Jurkat, Clone E6-1 (cell line): ENCODE results near the gene KATNAL2.
A peak's percentile ranks its signal among the peaks of the same experiment; 100 is the strongest.
"Not testable (repeated sequence)": the region's sequence is repeated elsewhere in the genome, so short reads cannot be mapped to it uniquely, and the experiment has no call there.

Source experiments
- DNase-seq: peaks from one replicate; pipeline ENCODE4 v3.0.0-alpha.2; 2011; ENCODE audit warnings: low read depth, low spot score
- H3K4me3 ChIP-seq: 2 replicates; pipeline ENCODE4 v1.5.1; 2011; ENCODE audit warnings: mild to moderate bottlenecking, low read length, control low read depth, moderate library complexity

KATNAL2 gene

GRCh38 chr18:46917803-46918600 is 600 bp downstream of the KATNAL2 start:
- peak overlapping the region; percentile 69 for H3K4me3 ChIP-seq
- DNase-seq, result no peak

GRCh38 chr18:46920067-46920466 is 2.7 kb downstream of the KATNAL2 start:
- no peak overlapping the region for H3K4me3 ChIP-seq
- DNase-seq, result no peak

- no peak overlapping the region for H3K4me3 ChIP-seq
- DNase-seq, result no peak
Observed at GRCh38 chr18:46920653-46921052, 3.3 kb downstream of the KATNAL2 start.

- DNase-seq, result no peak
- no peak overlapping the region for H3K4me3 ChIP-seq
Observed at GRCh38 chr18:46939337-46939963, 22.0 kb downstream of the KATNAL2 start.

GRCh38 chr18:46939998-46940571 is 22.7 kb downstream of the KATNAL2 start:
- no peak overlapping the region for H3K4me3 ChIP-seq
- DNase-seq, result no peak

GRCh38 chr18:46942646-46943045 is 25.2 kb downstream of the KATNAL2 start:
- DNase-seq, result no peak
- H3K4me3 ChIP-seq, result no peak overlapping the region

GRCh38 chr18:46946656-46947282 is 29.4 kb downstream of the KATNAL2 start:
- H3K4me3 ChIP-seq, result peak overlapping the region; percentile 84
- DNase-seq, result peak; percentile 68

GRCh38 chr18:46950064-46950656 is 32.8 kb downstream of the KATNAL2 start:
- no peak overlapping the region for H3K4me3 ChIP-seq
- peak; percentile 11 for DNase-seq

- no peak overlapping the region for H3K4me3 ChIP-seq
- DNase-seq, result no peak
Observed at GRCh38 chr18:46953195-46953594, 35.8 kb downstream of the KATNAL2 start.

GRCh38 chr18:46958209-46958608 is 40.8 kb downstream of the KATNAL2 start:
- DNase-seq, result no peak
- no peak overlapping the region for H3K4me3 ChIP-seq

- not testable (repeated sequence) for H3K4me3 ChIP-seq, DNase-seq
Observed at GRCh38 chr18:46963656-46964578, 46.5 kb downstream of the KATNAL2 start.

- not testable (repeated sequence) for DNase-seq, H3K4me3 ChIP-seq
Observed at GRCh38 chr18:46964579-46965293, 47.3 kb downstream of the KATNAL2 start.

GRCh38 chr18:46966266-46966665 is 48.9 kb downstream of the KATNAL2 start:
- not testable (repeated sequence) for DNase-seq, H3K4me3 ChIP-seq

- H3K4me3 ChIP-seq, DNase-seq: not testable (repeated sequence)
Observed at GRCh38 chr18:46969551-46969950, 52.1 kb downstream of the KATNAL2 start.

- not testable (repeated sequence) for H3K4me3 ChIP-seq, DNase-seq
Observed at GRCh38 chr18:47019870-47020269, 102.5 kb downstream of the KATNAL2 start.

GRCh38 chr18:47020757-47021156 is 103.4 kb downstream of the KATNAL2 start:
- not testable (repeated sequence) for DNase-seq, H3K4me3 ChIP-seq

GRCh38 chr18:47022821-47023220 is 105.4 kb downstream of the KATNAL2 start:
- not testable (repeated sequence) for H3K4me3 ChIP-seq, DNase-seq
